AG04449 (cell line): ENCODE measurements around the gene ALOX12.

ENCODE experiments used
- CTCF ChIA-PET: fragments of 350-600 bp; formaldehyde crosslinking; extraction: SDS; loops from one replicate; lab custom pipeline; 2021; ENCODE audit warnings: antibody characterized with exemption; lab: Yijun Ruan, JAX
- POLR2A ChIA-PET: fragments of 400-600, 350-600 bp; formaldehyde crosslinking; extraction: SDS; loops from one replicate; lab custom pipeline; 2020; ENCODE audit warnings: antibody characterized with exemption, inconsistent platforms; lab: Yijun Ruan, JAX
- DNase-seq: peaks from one replicate; pipeline ENCODE4 v3.0.0-alpha.2; 2010; ENCODE audit warnings: low read depth, low spot score
- H3K4me3 ChIP-seq: 2 replicates; pipeline ENCODE4 v1.5.1; 2011; ENCODE audit warnings: low read depth, mild to moderate bottlenecking, control low read depth, low read length
- CTCF ChIP-seq: IDR thresholded peaks from one replicate; pipeline ENCODE4 v1.5.1; 2011; ENCODE audit warnings: mild to moderate bottlenecking, moderate library complexity, low read length, control low read depth, inconsistent platforms; ENCODE audit not compliant: insufficient read depth; ENCODE audit errors: missing control alignments

ALOX12 gene

GRCh38 chr17:6998855-6999508 is 3.1 kb downstream of the ALOX12 start:
- no peak for DNase-seq
- POLR2A ChIA-PET = no interaction called here
- no peak overlapping the region for H3K4me3 ChIP-seq
- TF ChIP-seq CTCF = no peak
- CTCF ChIA-PET = interaction anchor here (0.8 to 14.9 kb wide), 5 partner anchors 9 to 90 kb away, joined by 3 to 189 read pairs (median 7); no protein-coding TSS in a partner anchor

- ChIA-PET POLR2A (no interaction called here), CTCF (interaction anchor here (1.0 to 14.9 kb wide), 10 partner anchors 8 to 334 kb away, joined by 3 to 301 read pairs (median 16); partner anchors contain the start of genes BCL6B and RNASEK)
- DNase-seq = no peak
- peak; percentile 53 for TF ChIP-seq CTCF
- H3K4me3 ChIP-seq = no peak overlapping the region
Measured at GRCh38 chr17:7001318-7001961, 5.6 kb downstream of the ALOX12 start.

GRCh38 chr17:7002288-7003047 is 6.6 kb downstream of the ALOX12 start:
- no peak for TF ChIP-seq CTCF
- no peak overlapping the region for H3K4me3 ChIP-seq
- ChIA-PET POLR2A (no interaction called here), CTCF (interaction anchor here (0.9 to 14.9 kb wide), 15 partner anchors 9 to 338 kb away, joined by 3 to 301 read pairs (median 8); partner anchors contain the start of genes BCL6B and RNASEK)
- DNase-seq = no peak

- H3K4me3 ChIP-seq = no peak overlapping the region
- CTCF ChIA-PET = interaction anchor here (0.6 to 14.9 kb wide), 33 partner anchors 8 to 339 kb away, joined by 3 to 301 read pairs (median 5); partner anchors contain the start of genes ALOX12, BCL6B and RNASEK
- POLR2A ChIA-PET = no interaction called here
- TF ChIP-seq CTCF = no peak
- DNase-seq = no peak
Measured at GRCh38 chr17:7003745-7004144, 7.9 kb downstream of the ALOX12 start.

- CTCF ChIA-PET = interaction anchor here (0.6 to 14.9 kb wide), 41 partner anchors 7 to 1099 kb away, joined by 3 to 301 read pairs (median 5); partner anchors contain the start of genes ALOX12, BCL6B and RNASEK
- POLR2A ChIA-PET = interaction anchor here (1.2 kb wide), 1 partner anchor 89 kb away, joined by 3 read pairs; no protein-coding TSS in a partner anchor
- no peak for DNase-seq
- peak; percentile 48 for TF ChIP-seq CTCF
- H3K4me3 ChIP-seq = no peak overlapping the region
Measured at GRCh38 chr17:7004398-7005253, 8.8 kb downstream of the ALOX12 start.
